SK-N-SH (cell line): ENCODE results near the gene SORBS1. TPM values are rescaled to one million over a fixed set of nuclear protein-coding genes. Genes with fewer than 3 reads are reported as not detected.

Experiments
- CTCF ChIA-PET: fragments of 300-600, 350-600 bp; formaldehyde crosslinking; extraction: SDS; loops from one replicate; lab custom pipeline; 2021; lab: Yijun Ruan, JAX
- POLR2A ChIA-PET: fragments of 350-600 bp; sonication (Branson Sonifier 250); formaldehyde crosslinking; extraction: SDS; loops from one replicate; lab custom pipeline; 2020; ENCODE audit warnings: antibody characterized with exemption, inconsistent platforms; lab: Yijun Ruan, JAX
- DNase-seq: peaks from one replicate; pipeline ENCODE4 v3.0.0; 2012
- H2AFZ ChIP-seq: fragments of 200-600 bp; sonication (generic); 2 replicates; pipeline ENCODE4 v1.8.1; 2016; ENCODE audit warnings: antibody characterized with exemption, mild to moderate bottlenecking, low read depth
- H3F3A ChIP-seq: fragments of 200-600 bp; sonication (generic); replicated peaks from 2 replicates; pipeline ENCODE3; 2016; ENCODE audit warnings: antibody characterized with exemption, mild to moderate bottlenecking; ENCODE audit not compliant: insufficient read depth
- H3K27ac ChIP-seq, 2 experiments: fragments of 200-500 bp in 1 of 2; fragments of 200-600 bp in 1 of 2; sonication (Bioruptor generic) in 1 of 2; sonication (generic), shearing (Covaris generic) in 1 of 2; 2 replicates each; pipeline versions ENCODE4 v1.5.1 to v1.6.1; 2014 to 2016; ENCODE audit warnings: low read depth in 2 of 2, inconsistent platforms in 1 of 2, low read length in 1 of 2, mild to moderate bottlenecking in 1 of 2, mixed read lengths in 1 of 2
- H3K27me3 ChIP-seq: fragments of 200-600 bp; sonication (generic), shearing (Covaris generic); 2 replicates; pipeline ENCODE4 v1.6.1; 2016; ENCODE audit warnings: mixed run types; ENCODE audit not compliant: insufficient read depth
- H3K36me3 ChIP-seq, 2 experiments: fragments of 200-500 bp in 1 of 2; fragments of 200-600 bp in 1 of 2; sonication (Bioruptor generic) in 1 of 2; sonication (generic) in 1 of 2; replicated peaks in 1 of 2; 2 replicates each; pipeline versions ENCODE3 to v1.5.1; 2014 to 2016; ENCODE audit warnings: low read length in 1 of 2, mild to moderate bottlenecking in 1 of 2; ENCODE audit not compliant: insufficient read depth in 2 of 2, control insufficient read depth in 1 of 2
- H3K4me1 ChIP-seq, 2 experiments: fragments of 200-500 bp in 1 of 2; fragments of 200-600 bp in 1 of 2; sonication (Bioruptor generic) in 1 of 2; sonication (generic), shearing (Covaris generic) in 1 of 2; 2 replicates each; pipeline versions ENCODE4 v1.5.1 to v1.6.1; 2014 to 2016; ENCODE audit warnings: low read depth in 1 of 2, low read length in 1 of 2, mixed run types in 1 of 2; ENCODE audit not compliant: insufficient read depth in 2 of 2, control insufficient read depth in 1 of 2
- H3K4me2 ChIP-seq: fragments of 200-600 bp; sonication (generic), shearing (Covaris generic); 2 replicates; pipeline ENCODE4 v1.6.1; 2017; ENCODE audit warnings: mixed run types
- H3K4me3 ChIP-seq, 2 experiments: fragments of 200-500 bp in 1 of 2; fragments of 200-600 bp in 1 of 2; sonication (Bioruptor generic) in 1 of 2; sonication (generic), shearing (Covaris generic) in 1 of 2; 2 replicates each; pipeline versions ENCODE4 v1.5.1 to v1.8.1; 2014 to 2016; ENCODE audit warnings: low read depth in 2 of 2, inconsistent platforms in 1 of 2, low read length in 1 of 2, mild to moderate bottlenecking in 1 of 2, mixed read lengths in 1 of 2, moderate library complexity in 1 of 2
- H3K79me2 ChIP-seq: fragments of 200-600 bp; sonication (generic); 2 replicates; pipeline ENCODE4 v1.8.1; 2017; ENCODE audit warnings: mild to moderate bottlenecking; ENCODE audit not compliant: insufficient read depth
- H3K9ac ChIP-seq: fragments of 200-600 bp; sonication (generic); 2 replicates; pipeline ENCODE4 v1.6.1; 2017; ENCODE audit warnings: mixed run types
- H3K9me2 ChIP-seq: fragments of 200-600 bp; sonication (generic); 2 replicates; pipeline ENCODE4 v1.6.1; 2017; ENCODE audit warnings: mixed run types
- H3K9me3 ChIP-seq: fragments of 200-600 bp; sonication (generic); 2 replicates; pipeline ENCODE4 v1.6.1; 2017; ENCODE audit warnings: mixed run types, mild to moderate bottlenecking, moderate library complexity
- H4K20me1 ChIP-seq: fragments of 200-600 bp; sonication (generic); 2 replicates; pipeline ENCODE4 v1.6.1; 2017; ENCODE audit warnings: mild to moderate bottlenecking, mixed run types; ENCODE audit not compliant: insufficient read depth
- CHD2 ChIP-seq: fragments of 150-350 bp; IDR thresholded peaks from 2 replicates; pipeline ENCODE4 v1.6.1; 2018; ENCODE audit warnings: low read length; ENCODE audit not compliant: partially characterized antibody
- CTCF ChIP-seq: fragments of 200-600 bp; sonication (generic); IDR thresholded peaks from 2 replicates; pipeline ENCODE4 v1.6.1; 2017; ENCODE audit warnings: antibody characterized with exemption, mild to moderate bottlenecking, moderate library complexity
- ELF1 ChIP-seq: IDR thresholded peaks from 2 replicates; pipeline ENCODE4 v1.4.0; 2012
- EZH2phosphoT487 ChIP-seq: fragments of 200-600 bp; sonication (generic); IDR thresholded peaks from 2 replicates; pipeline ENCODE4 v1.6.1; 2017; ENCODE audit warnings: low read depth, mixed run types, mild to moderate bottlenecking, antibody characterized with exemption, moderate library complexity, borderline replicate concordance
- FOSL2 ChIP-seq: IDR thresholded peaks from 2 replicates; pipeline ENCODE4 v1.4.0; 2012; ENCODE audit warnings: low read depth, mild to moderate bottlenecking, moderate library complexity, borderline replicate concordance
- FOXJ3 ChIP-seq: sonication (generic); formaldehyde crosslinking; IDR thresholded peaks from 2 replicates; pipeline ENCODE4 v1.5.1; 2020; ENCODE audit warnings: mild to moderate bottlenecking, missing genetic modification reagents
- FOXM1 ChIP-seq: IDR thresholded peaks from 2 replicates; pipeline ENCODE4 v1.4.0; 2012; ENCODE audit warnings: low read depth, mild to moderate bottlenecking
- GATA2 ChIP-seq: sonication (generic); formaldehyde crosslinking; IDR thresholded peaks from 2 replicates; pipeline ENCODE4 v1.5.0; 2020; ENCODE audit warnings: mild to moderate bottlenecking, missing genetic modification reagents
- JUND ChIP-seq: IDR thresholded peaks from 2 replicates; pipeline ENCODE4 v1.4.0; 2012
- MAX ChIP-seq: IDR thresholded peaks from 2 replicates; pipeline ENCODE4 v1.4.0; 2012; ENCODE audit warnings: low read depth
- MEF2A ChIP-seq: IDR thresholded peaks from 2 replicates; pipeline ENCODE4 v1.4.0; 2012; ENCODE audit warnings: low read depth, borderline replicate concordance
- MXI1 ChIP-seq: IDR thresholded peaks from 2 replicates; pipeline ENCODE4 v1.6.1; 2012; ENCODE audit warnings: mild to moderate bottlenecking, low read depth, low read length, improper control_type of control experiment
- NRF1 ChIP-seq: IDR thresholded peaks from 2 replicates; pipeline ENCODE4 v1.6.1; 2012; ENCODE audit warnings: low read depth, mild to moderate bottlenecking, low read length
- PBX3 ChIP-seq: IDR thresholded peaks from 2 replicates; pipeline ENCODE4; 2012
- RCOR1 ChIP-seq: fragments of 150-350 bp; IDR thresholded peaks from 2 replicates; pipeline ENCODE4 v1.6.1; 2017; ENCODE audit warnings: antibody characterized with exemption, low read length
- RXRA ChIP-seq: IDR thresholded peaks from 2 replicates; pipeline ENCODE4 v1.4.0; 2012; ENCODE audit warnings: low read depth, mild to moderate bottlenecking, borderline replicate concordance
- SIN3A ChIP-seq: IDR thresholded peaks from 2 replicates; pipeline ENCODE4 v1.6.1; 2012; ENCODE audit warnings: low read depth, mild to moderate bottlenecking, low read length, moderate library complexity, borderline replicate concordance
- SMC3 ChIP-seq: IDR thresholded peaks from 2 replicates; pipeline ENCODE4 v1.6.1; 2012; ENCODE audit warnings: low read depth, low read length, improper control_type of control experiment
- TCF12 ChIP-seq: IDR thresholded peaks from 2 replicates; pipeline ENCODE4 v1.4.0; 2012
- TEAD4 ChIP-seq: IDR thresholded peaks from 2 replicates; pipeline ENCODE4 v1.4.0; 2012; ENCODE audit warnings: mild to moderate bottlenecking, borderline replicate concordance; ENCODE audit not compliant: insufficient read depth
- YY1 ChIP-seq: IDR thresholded peaks from 2 replicates; pipeline ENCODE4 v1.4.0; 2012; ENCODE audit warnings: low read depth, mild to moderate bottlenecking
- WGBS: methylation state at CpG from one replicate; pipeline ENCODE4 v1.1.6; 2017; ENCODE audit warnings: low lambda C conversion rate; 5-methylcytosine and 5-hydroxymethylcytosine counted together
- polyA plus RNA-seq, 3 experiments: library from polyadenylated mRNA; depleted of rRNA; stranded (reverse); fragments of >200 nt; gene quantifications; 2 replicates each; pipeline ENCODE4 v1.2.3, GENCODE V29; 2012
- TF ChIP-seq, protein P1 (sequence below): fragments of 150-350 bp; IDR thresholded peaks from 2 replicates; pipeline ENCODE4 v1.6.1; 2017; ENCODE audit warnings: antibody characterized with exemption, low read length, low read depth, borderline replicate concordance

Gene SORBS1
- polyA plus RNA-seq, 1 of the 3 experiments (the other 2 are of a cell fraction), result 0.36 TPM

GRCh38 chr10:95578619-95579018 is 17.4 kb upstream of the SORBS1 start:
- no peak for TF ChIP-seq JUND
- no peak for TF ChIP-seq FOXM1
- TF ChIP-seq, protein P1, sequence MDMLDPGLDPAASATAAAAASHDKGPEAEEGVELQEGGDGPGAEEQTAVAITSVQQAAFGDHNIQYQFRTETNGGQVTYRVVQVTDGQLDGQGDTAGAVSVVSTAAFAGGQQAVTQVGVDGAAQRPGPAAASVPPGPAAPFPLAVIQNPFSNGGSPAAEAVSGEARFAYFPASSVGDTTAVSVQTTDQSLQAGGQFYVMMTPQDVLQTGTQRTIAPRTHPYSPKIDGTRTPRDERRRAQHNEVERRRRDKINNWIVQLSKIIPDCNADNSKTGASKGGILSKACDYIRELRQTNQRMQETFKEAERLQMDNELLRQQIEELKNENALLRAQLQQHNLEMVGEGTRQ, result no peak
- TF ChIP-seq TEAD4, result no peak
- no peak for TF ChIP-seq SMC3
- no peak for TF ChIP-seq RCOR1
- TF ChIP-seq NRF1, result no peak
- no peak for TF ChIP-seq CTCF
- TF ChIP-seq, all 33 proteins: peak for 0

DNA sequence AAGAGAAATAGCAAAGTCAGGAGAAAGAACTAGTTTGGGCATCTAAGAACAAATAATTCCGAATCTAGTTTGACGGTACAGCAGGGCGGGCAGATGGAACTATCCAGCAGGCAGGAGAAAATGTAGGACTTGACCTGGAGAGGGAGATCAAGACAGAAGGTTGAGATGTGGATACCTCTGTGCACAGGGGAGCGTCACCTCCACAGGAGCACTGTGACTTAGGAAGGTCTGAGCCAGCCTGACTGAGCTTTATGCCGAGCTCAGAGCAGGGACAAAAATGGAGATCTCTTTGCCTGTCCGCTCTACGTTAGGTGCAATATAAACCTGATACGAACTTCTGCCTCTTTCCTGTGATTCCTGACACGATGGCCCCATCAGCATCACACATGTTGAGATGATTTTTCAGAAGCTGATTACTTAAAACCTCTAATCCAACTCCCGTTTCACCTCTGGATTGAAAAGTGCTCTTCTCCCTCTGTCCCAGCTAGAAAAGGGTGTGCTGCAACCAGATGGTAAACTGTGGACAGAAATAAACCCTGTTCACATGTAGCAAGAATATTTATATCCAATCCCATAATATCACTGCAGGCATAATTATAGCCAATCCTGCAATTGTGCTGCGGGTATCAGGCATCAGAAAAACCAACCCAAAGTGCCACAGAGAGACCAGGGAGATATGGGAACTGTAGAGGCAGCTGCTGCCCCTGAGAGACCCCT is 13.6 kb upstream of the SORBS1 start:
- H3K79me2 ChIP-seq, result no peaks in the 10 kb centered on the region
- POLR2A ChIA-PET, result no interaction called here
- H3K36me3 ChIP-seq, result no peaks in the 10 kb centered on the region
- H3K4me2 ChIP-seq, result no peak overlapping the region
- no peak overlapping the region for H2AFZ ChIP-seq
- WGBS, result 41% methylated on average over 11 of the region's 11 CpGs
- no peak overlapping the region for H3K4me3 ChIP-seq
- H3K27me3 ChIP-seq, result no peaks in the 10 kb centered on the region; the same call in 1 of the 2 replicates
- TF ChIP-seq EZH2phosphoT487 (no peak), TEAD4 (no peak), CHD2 (no peak), GATA2 (no peak), SMC3 (no peak), ELF1 (no peak), JUND (no peak), FOXJ3 (CRISPR knock-in tag) (no peak), PBX3 (no peak), FOSL2 (no peak), RCOR1 (no peak), TCF12 (no peak), SIN3A (no peak), MAX (no peak), RXRA (no peak), MEF2A (no peak), MXI1 (no peak), YY1 (no peak)
- TF ChIP-seq, all 33 proteins: peak for 0
- Histone ChIP-seq H3K9me3 (no peaks in the 10 kb centered on the region), H3K4me1 (no peaks in the 10 kb centered on the region), H4K20me1 (no peaks in the 10 kb centered on the region), H3K27ac (no peak overlapping the region), H3K9me2 (no peaks in the 10 kb centered on the region), H3F3A (no peaks in the 10 kb centered on the region), H3K9ac (no peak overlapping the region)
- no peak for DNase-seq
- CTCF ChIA-PET, result interaction anchor here (0.6 to 1.7 kb wide), 3 partner anchors 144 to 328 kb away, joined by 3 to 7 read pairs (median 3); no protein-coding TSS in a partner anchor

More at GRCh38 chr10:95578619-95579018, 17.4 kb upstream of the SORBS1 start:
- Histone ChIP-seq H3F3A (no peaks in the 10 kb centered on the region), H4K20me1 (no peaks in the 10 kb centered on the region), H3K9ac (no peak overlapping the region), H3K79me2 (no peaks in the 10 kb centered on the region), H3K9me3 (no peaks in the 10 kb centered on the region), H3K9me2 (no peaks in the 10 kb centered on the region), H3K4me2 (no peak overlapping the region), H3K36me3 (no peaks in the 10 kb centered on the region), H3K27ac (no peak overlapping the region), H2AFZ (no peak overlapping the region), H3K4me1 (no peaks in the 10 kb centered on the region), H3K27me3 (no peaks in the 10 kb centered on the region; the same call in 1 of the 2 replicates), H3K4me3 (no peak overlapping the region)
- POLR2A ChIA-PET, result no interaction called here
- CTCF ChIA-PET, result no interaction called here
- no peak for DNase-seq
- 61% methylated on average over 2 of the region's 2 CpGs for WGBS
